OCI-LY3 (cell line): ENCODE data around the gene RAP1GAP.

Source experiments
- CTCF ChIP-seq: fragments of 200-600, 300-600 bp; sonication (generic); IDR thresholded peaks from 2 replicates; pipeline ENCODE4 v1.5.1; 2014; ENCODE audit warnings: antibody characterized with exemption, low read length, low read depth
- EZH2phosphoT487 ChIP-seq: fragments of 200-600 bp; shearing (Covaris generic); IDR thresholded peaks from 2 replicates; pipeline ENCODE4 v1.6.1; 2018; ENCODE audit warnings: antibody characterized with exemption, mixed run types, low read depth

GRCh38 chr1:21598904-21599303 lies 70.3 kb downstream of the RAP1GAP start:
- TF ChIP-seq CTCF (no peak), EZH2phosphoT487 (no peak)
